GM10266 (cell line): ENCODE data around the gene GRIP2.

Experiments used
- DNase-seq: peaks from one replicate; pipeline ENCODE4 v3.0.0; 2012; ENCODE audit errors: extremely low spot score
- TF ChIP-seq, protein P1 (sequence below): IDR thresholded peaks from 2 replicates; pipeline ENCODE4 v1.5.1; 2012; ENCODE audit warnings: mild to moderate bottlenecking, low read depth; ENCODE audit not compliant: control insufficient read depth, insufficient read depth; ENCODE audit errors: missing control alignments

Gene GRIP2

DNA sequence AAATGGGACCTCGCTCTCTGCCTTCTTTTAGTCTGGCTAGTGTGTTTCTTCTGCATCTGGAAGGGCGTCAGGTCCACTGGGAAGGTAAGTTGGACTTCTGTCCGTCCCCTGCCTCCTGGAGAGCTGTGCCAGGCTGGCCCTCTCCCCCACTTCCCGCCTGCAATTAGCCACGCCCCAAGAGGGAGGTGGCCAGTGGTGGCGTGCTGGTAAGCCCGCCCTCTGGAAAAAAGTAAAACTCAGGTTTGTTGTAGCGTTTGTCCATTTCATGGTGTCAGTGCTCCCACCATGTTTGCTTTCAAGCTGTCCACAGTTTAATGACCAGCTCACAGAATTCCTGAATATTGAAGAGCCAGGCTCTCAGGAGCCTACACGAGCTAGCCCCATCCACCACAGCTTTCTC is 82.1 kb downstream of the GRIP2 start:
- TF ChIP-seq, protein P1, sequence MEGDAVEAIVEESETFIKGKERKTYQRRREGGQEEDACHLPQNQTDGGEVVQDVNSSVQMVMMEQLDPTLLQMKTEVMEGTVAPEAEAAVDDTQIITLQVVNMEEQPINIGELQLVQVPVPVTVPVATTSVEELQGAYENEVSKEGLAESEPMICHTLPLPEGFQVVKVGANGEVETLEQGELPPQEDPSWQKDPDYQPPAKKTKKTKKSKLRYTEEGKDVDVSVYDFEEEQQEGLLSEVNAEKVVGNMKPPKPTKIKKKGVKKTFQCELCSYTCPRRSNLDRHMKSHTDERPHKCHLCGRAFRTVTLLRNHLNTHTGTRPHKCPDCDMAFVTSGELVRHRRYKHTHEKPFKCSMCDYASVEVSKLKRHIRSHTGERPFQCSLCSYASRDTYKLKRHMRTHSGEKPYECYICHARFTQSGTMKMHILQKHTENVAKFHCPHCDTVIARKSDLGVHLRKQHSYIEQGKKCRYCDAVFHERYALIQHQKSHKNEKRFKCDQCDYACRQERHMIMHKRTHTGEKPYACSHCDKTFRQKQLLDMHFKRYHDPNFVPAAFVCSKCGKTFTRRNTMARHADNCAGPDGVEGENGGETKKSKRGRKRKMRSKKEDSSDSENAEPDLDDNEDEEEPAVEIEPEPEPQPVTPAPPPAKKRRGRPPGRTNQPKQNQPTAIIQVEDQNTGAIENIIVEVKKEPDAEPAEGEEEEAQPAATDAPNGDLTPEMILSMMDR, result no peak
- no peak for DNase-seq

DNA sequence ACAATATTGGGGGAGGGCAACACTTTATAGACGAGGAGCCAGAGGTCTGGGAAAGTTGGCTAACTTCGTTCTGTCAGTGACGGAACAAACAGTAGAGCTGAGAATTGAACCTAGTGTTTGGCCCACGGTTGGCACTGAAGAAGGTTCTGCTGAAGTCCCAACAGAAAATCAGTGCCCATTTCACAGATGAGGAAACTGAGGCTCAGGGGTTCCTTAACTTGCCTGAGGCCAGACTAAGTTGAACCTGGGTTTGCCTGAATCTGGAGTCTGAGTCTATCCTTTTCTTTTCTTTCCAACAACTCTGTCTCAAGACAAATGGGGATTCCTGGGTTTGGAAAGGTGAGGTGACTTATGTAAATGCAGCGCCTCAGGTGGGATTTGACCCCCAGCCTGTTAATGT is 82.7 kb downstream of the GRIP2 start:
- no peak for DNase-seq
- TF ChIP-seq, protein P1, result no peak

- no peak for DNase-seq
- TF ChIP-seq, protein P1, result no peak
Observed at GRCh38 chr3:14456794-14457193, 83.3 kb downstream of the GRIP2 start.

GRCh38 chr3:14455571-14456317 is 84.4 kb downstream of the GRIP2 start:
- no peak for DNase-seq

GRCh38 chr3:14454639-14455310 is 85.4 kb downstream of the GRIP2 start:
- TF ChIP-seq, protein P1, result no peak
- no peak for DNase-seq

More at GRCh38 chr3:14455571-14456317, 84.4 kb downstream of the GRIP2 start:
- TF ChIP-seq, protein P1, result no peak

- no peak for DNase-seq
- TF ChIP-seq, protein P1, result no peak
Observed at GRCh38 chr3:14453876-14454638, 86.1 kb downstream of the GRIP2 start.
